B cell (primary cell): Measurements from ENCODE around the gene CHAF1A. TPM values are rescaled to one million over a fixed set of nuclear protein-coding genes. Genes with fewer than 3 reads are reported as not detected.

Source experiments
- ATAC-seq: fragments of 200-7000 bp; cut with Tn5 transposase; one replicate; pipeline ENCODE4 v1.10.0; 2021; ENCODE audit warnings: low read depth, mild to moderate bottlenecking, moderate number of reproducible peaks, moderate library complexity
- CTCF ChIA-PET: fragments of 350-600 bp; sonication (Branson Sonifier 250); formaldehyde crosslinking; loops from one replicate; lab custom pipeline; 2021; ENCODE audit warnings: antibody characterized with exemption, inconsistent platforms; lab: Charles Lee
- POLR2A ChIA-PET: fragments of 350-600 bp; sonication (Branson Sonifier 250); formaldehyde crosslinking; loops from one replicate; lab custom pipeline; 2021; ENCODE audit warnings: antibody characterized with exemption; lab: Charles Lee
- DNase-seq: peaks from one replicate; pipeline ENCODE4 v3.0.0; 2013
- H2AFZ ChIP-seq: 2 replicates; pipeline ENCODE4 v1.6.1; 2012; ENCODE audit warnings: mild to moderate bottlenecking, low read depth, low read length; ENCODE audit not compliant: insufficient read depth, poor library complexity, severe bottlenecking
- H3K27ac ChIP-seq, 2 donors: 1 replicate in 1 of 2; 2 replicates in 1 of 2; pipeline ENCODE4 v1.5.1; 2012 to 2013; ENCODE audit warnings: low read length in 2 of 2, mild to moderate bottlenecking in 2 of 2, moderate library complexity in 1 of 2
- H3K27me3 ChIP-seq, 4 experiments: fragments of 200-600 bp in 1 of 4; sonication (generic) in 1 of 4; replicated peaks in 1 of 4; 1 replicate in 2 of 4; 2 replicates in 2 of 4; pipeline versions ENCODE4 v1.6.1 to v1.7.0; 2013 to 2016; ENCODE audit warnings: low read length in 3 of 4, mild to moderate bottlenecking in 2 of 4, mixed read lengths in 1 of 4, moderate library complexity in 1 of 4; ENCODE audit not compliant: insufficient read depth in 4 of 4, control insufficient read depth in 3 of 4; ENCODE audit errors: control extremely low read depth in 1 of 4
- H3K36me3 ChIP-seq, 2 experiments: replicated peaks in 1 of 2; 1 replicate in 1 of 2; 2 replicates in 1 of 2; pipeline versions ENCODE4 v1.6.1 to v1.7.1; 2013; ENCODE audit warnings: low read length in 1 of 2; ENCODE audit not compliant: insufficient read depth in 2 of 2, control insufficient read depth in 1 of 2; ENCODE audit errors: control extremely low read depth in 1 of 2, extremely low read depth in 1 of 2
- H3K4me1 ChIP-seq, 2 donors: fragments of 200-600 bp in 1 of 2; sonication (generic) in 1 of 2; 1 replicate in 1 of 2; 2 replicates in 1 of 2; pipeline versions ENCODE4 v1.5.1 to v1.6.1; 2013 to 2017; ENCODE audit warnings: low read length in 2 of 2; ENCODE audit not compliant: control insufficient read depth in 2 of 2, insufficient read depth in 2 of 2
- H3K4me2 ChIP-seq: replicated peaks from 2 replicates; pipeline ENCODE3; 2012; ENCODE audit warnings: mild to moderate bottlenecking, low read depth, low read length; ENCODE audit not compliant: poor library complexity, severe bottlenecking
- H3K4me3 ChIP-seq, 5 experiments: fragments of 200-600 bp in 1 of 5; sonication (generic) in 1 of 5; 1 replicate in 3 of 5; 2 replicates in 2 of 5; pipeline versions ENCODE4 v1.5.1 to v1.7.0; 2011 to 2016; ENCODE audit warnings: low read length in 4 of 5, mild to moderate bottlenecking in 4 of 5, low read depth in 2 of 5, control low read depth in 1 of 5, moderate library complexity in 1 of 5; ENCODE audit not compliant: insufficient read depth in 1 of 5; ENCODE audit errors: control extremely low read depth in 1 of 5, extremely low read depth in 1 of 5
- H3K79me2 ChIP-seq: fragments of 200-600 bp; sonication (generic); one replicate; pipeline ENCODE4 v1.6.0; 2016; ENCODE audit warnings: low read length; ENCODE audit not compliant: control insufficient read depth, insufficient read depth
- H3K9ac ChIP-seq: fragments of 200-600 bp; sonication (generic); 2 replicates; pipeline ENCODE4 v1.6.1; 2017; ENCODE audit warnings: mild to moderate bottlenecking, low read length, moderate library complexity
- H3K9me3 ChIP-seq, 3 donors: one replicate each; pipeline versions ENCODE4 v1.6.1 to v1.7.1; 2013; ENCODE audit warnings: low read length in 2 of 3; ENCODE audit not compliant: control insufficient read depth in 2 of 3, insufficient read depth in 1 of 3; ENCODE audit errors: control extremely low read depth in 1 of 3
- H4K20me1 ChIP-seq: 2 replicates; pipeline ENCODE4 v1.6.0; 2012; ENCODE audit warnings: mild to moderate bottlenecking, low read length; ENCODE audit not compliant: insufficient read depth, control insufficient read depth, poor library complexity, severe bottlenecking
- H3K27ac Mint-ChIP-seq: one replicate; pipeline ENCODE4 v1.8.0; 2021; ENCODE audit warnings: mixed read lengths
- H3K27me3 Mint-ChIP-seq: one replicate; pipeline ENCODE4 v1.8.0; 2021; ENCODE audit warnings: mixed read lengths
- H3K4me1 Mint-ChIP-seq: one replicate; pipeline ENCODE4 v1.8.0; 2021; ENCODE audit warnings: mixed read lengths
- H3K4me3 Mint-ChIP-seq: one replicate; pipeline ENCODE4 v1.8.0; 2021; ENCODE audit warnings: mixed read lengths
- H3K9me3 Mint-ChIP-seq: one replicate; pipeline ENCODE4 v1.8.0; 2022; ENCODE audit warnings: mixed read lengths; ENCODE audit not compliant: insufficient read depth
- CTCF ChIP-seq: fragments of 200-600 bp; IDR thresholded peaks from one replicate; pipeline ENCODE4 v1.8.0; 2022; ENCODE audit warnings: antibody characterized with exemption, mild to moderate bottlenecking
- EZH2 ChIP-seq: IDR thresholded peaks from 2 replicates; pipeline ENCODE4 v1.6.1; 2012; ENCODE audit warnings: borderline replicate concordance, low read depth, mild to moderate bottlenecking, moderate library complexity, low read length; ENCODE audit not compliant: insufficient read depth, poor library complexity, severe bottlenecking
- WGBS: methylation state at CpG from one replicate; pipeline ENCODE4 v1.1.5; 2013; ENCODE audit warnings: missing lambda C conversion rate; ENCODE audit not compliant: insufficient coverage; 5-methylcytosine and 5-hydroxymethylcytosine counted together
- intact Hi-C: fragments of 100-400 bp; cut with micrococcal nuclease; formaldehyde crosslinking; loops from one replicate; pipeline ENCODE4 v1.10.0; 2022
- polyA plus RNA-seq: library from polyadenylated mRNA; depleted of rRNA; stranded (reverse); fragments of >200 nt; gene quantifications from 2 replicates; pipeline ENCODE4 v1.2.3, GENCODE V29; 2012
- total RNA-seq, 2 donors: library from RNA; stranded (reverse); fragments of 120-200 nt in 1 of 2; gene quantifications; 1 replicate in 1 of 2; 2 replicates in 1 of 2; pipeline versions ENCODE4 v1.2.3 to v1.2.4, GENCODE V29; 2013 to 2022

The CHAF1A gene
- total and polyA plus RNA-seq, 2 donors (not counting 1 experiment from before 2014, with no cell fraction given) = 15.1 to 19.7 TPM

DNA sequence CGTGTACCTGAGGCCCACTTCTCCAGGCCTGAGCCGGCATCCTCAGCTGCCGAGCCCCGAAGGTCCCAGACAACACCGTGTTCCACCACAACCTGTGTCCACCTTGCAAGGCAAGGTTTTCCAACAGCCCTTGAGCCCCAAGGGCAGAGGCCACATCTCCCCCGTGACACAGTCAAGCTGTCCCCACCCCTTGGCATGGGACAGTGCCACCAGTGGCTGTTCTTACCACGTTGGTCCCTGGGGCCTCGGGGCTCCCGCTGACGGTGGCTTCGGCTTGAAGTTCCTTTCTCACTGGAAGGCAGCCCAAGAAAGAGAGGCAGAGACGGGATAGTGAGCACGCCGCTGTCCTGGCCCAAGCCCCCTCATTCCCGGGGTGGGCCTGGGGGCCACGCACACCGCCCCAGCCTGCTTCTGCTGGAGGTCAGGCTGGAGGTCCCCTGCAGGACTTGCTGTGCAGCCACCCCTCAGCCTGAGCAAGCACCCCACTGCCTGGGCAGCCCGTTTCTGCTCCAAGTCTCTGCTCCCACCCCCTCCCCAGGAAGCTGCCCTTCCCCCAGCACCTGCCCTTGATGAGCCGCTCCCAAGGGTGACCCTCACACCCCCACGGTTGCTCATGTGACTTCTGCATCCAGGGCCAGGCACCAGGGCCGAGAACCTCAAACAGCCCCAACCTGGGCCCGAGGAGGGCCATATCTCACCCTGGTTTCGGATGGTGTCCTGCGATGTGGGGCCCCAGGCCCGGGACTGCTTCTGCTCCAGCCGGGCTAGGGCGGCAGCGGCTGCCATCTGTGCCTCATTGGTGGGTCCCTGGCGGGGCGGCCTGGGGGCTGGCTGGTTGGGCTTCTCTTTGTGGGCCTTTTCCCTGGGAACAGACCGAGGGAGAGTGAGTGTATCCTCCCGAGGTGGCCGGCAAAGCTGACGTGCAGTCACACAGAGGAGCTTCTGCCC is 51.1 kb downstream of the CHAF1A start:
- no peaks in the 10 kb centered on the region for H3K27me3 Mint-ChIP-seq
- no peak overlapping the region for H3K4me2 ChIP-seq
- 78% methylated on average over 34 of the region's 34 CpGs for WGBS
- peaks cover 1 to 33% of the 10 kb centered on the region in 2 experiments for H3K36me3 ChIP-seq
- ChIA-PET POLR2A (interaction anchor here (0.6 kb wide), 1 partner anchor 23 kb away, joined by 5 read pairs; no protein-coding TSS in a partner anchor), CTCF (interaction anchor here (0.5 kb wide), 1 partner anchor 11 kb away, joined by 3 read pairs; no protein-coding TSS in a partner anchor)
- intact Hi-C loops = no loop called here
- H3K27ac ChIP-seq = no peak overlapping the region
- no peak overlapping the region for H3K4me3 Mint-ChIP-seq
- no peak overlapping the region for H2AFZ ChIP-seq
- TF ChIP-seq CTCF = no peak
- no peak for TF ChIP-seq EZH2
- H3K4me1 ChIP-seq = peaks cover 9 to 19% of the 10 kb centered on the region in 2 donors
- DNase-seq = no peak
- peaks cover 46% of the 10 kb centered on the region for H4K20me1 ChIP-seq
- H3K79me2 ChIP-seq = peaks cover 18% of the 10 kb centered on the region
- no peak for ATAC-seq
- no peak overlapping the region for H3K27ac Mint-ChIP-seq
- no peak overlapping the region for H3K4me3 ChIP-seq
- H3K4me1 Mint-ChIP-seq = peaks cover 24% of the 10 kb centered on the region
- H3K27me3 ChIP-seq = no peaks in the 10 kb centered on the region
- no peak overlapping the region for H3K9ac ChIP-seq
- no peaks in the 10 kb centered on the region for H3K9me3 ChIP-seq
- H3K9me3 Mint-ChIP-seq = no peaks in the 10 kb centered on the region
